ENCODE results near the gene ANO9. TPM values are rescaled to one million over a fixed set of nuclear protein-coding genes. Genes with fewer than 3 reads are reported as not detected.
"Not testable (repeated sequence)": the region's sequence is repeated elsewhere in the genome, so short reads cannot be mapped to it uniquely, and the experiment has no call there.

The ANO9 gene
- total RNA-seq, 1 experiment from 2014 or later, result not detected

- Histone ChIP-seq H3K36me3 (peaks cover 17% of the 10 kb centered on the region), H3K27me3 (no peaks in the 10 kb centered on the region), H3K4me3 (peak overlapping the region; percentile 96), H3K9me3 (no peaks in the 10 kb centered on the region)
- peak; percentile 92 for DNase-seq
These were observed 6.3 kb upstream of the ANO9 start for GRCh38 chr11:447923-448731.

DNA sequence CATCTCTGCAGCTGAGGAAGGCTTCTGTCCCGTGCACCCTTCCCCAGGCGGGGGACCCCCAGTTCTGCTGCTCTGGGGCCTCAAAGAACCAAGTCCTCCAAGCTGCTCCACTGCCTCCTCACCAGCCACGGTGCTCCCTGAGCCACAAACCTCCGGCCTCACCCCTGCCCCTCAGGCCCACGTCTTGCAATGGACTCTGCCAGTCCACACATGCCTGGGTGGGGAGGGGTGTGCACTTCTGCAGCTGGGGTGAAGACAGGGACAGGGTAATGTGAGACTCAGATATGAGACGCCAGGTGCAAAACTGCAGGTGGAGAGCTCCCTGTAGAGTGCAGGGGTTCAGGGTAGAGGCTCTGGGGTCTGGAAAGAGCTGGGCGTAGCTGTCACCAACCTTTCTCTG is 5.1 kb upstream of the ANO9 start:
- no peak for DNase-seq
- Histone ChIP-seq H3K9me3 (no peaks in the 10 kb centered on the region), H3K27me3 (no peaks in the 10 kb centered on the region), H3K4me3 (no peak overlapping the region), H3K36me3 (peaks cover 5% of the 10 kb centered on the region; the same call in 1 of the 2 replicates)

DNA sequence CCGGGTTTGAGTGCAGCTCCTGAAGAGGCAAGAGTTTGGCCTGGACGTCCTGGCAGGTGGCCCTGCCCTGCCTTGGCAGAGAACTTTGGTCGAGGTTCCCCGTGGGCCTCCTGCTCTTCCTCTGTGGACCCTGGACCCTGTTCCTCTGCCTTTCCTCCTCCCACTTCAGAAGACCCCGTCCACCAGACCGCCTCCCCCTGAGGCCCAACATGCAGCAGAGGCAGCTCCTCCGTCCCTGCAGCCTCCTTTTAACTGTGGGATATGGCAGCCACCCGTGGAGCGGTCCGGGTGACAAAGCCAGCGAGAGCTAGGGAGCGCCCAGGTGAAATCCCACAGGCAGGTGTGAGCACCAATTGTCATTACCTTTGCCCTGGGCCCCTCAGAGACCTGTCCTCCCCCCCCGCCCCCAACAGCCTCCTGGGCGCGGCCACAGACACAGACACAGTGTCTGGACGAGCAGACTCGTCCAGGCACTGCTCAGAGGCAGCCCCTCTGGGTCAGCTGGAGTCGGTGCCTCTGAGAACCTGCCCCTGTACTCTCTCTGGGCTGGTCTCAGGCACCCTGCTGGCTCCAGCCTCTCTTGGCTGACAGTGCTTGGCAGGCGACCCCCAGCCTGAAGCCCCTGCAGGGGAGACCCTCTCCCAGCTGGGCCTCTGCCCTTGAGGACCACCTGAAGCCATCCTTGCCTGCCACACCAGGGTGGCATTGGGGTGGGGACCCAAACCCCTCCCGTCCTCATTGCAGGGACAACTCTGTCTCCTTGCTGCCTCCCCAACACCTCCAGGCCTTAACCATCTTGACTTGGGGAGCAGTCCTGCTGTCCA is 4.2 kb upstream of the ANO9 start:
- peaks cover 4% of the 10 kb centered on the region; the same call in 1 of the 2 replicates for H3K36me3 ChIP-seq
- no peak overlapping the region for H3K4me3 ChIP-seq
- no peak for DNase-seq
- no peaks in the 10 kb centered on the region for H3K27me3 ChIP-seq
- H3K9me3 ChIP-seq, result no peaks in the 10 kb centered on the region

DNA sequence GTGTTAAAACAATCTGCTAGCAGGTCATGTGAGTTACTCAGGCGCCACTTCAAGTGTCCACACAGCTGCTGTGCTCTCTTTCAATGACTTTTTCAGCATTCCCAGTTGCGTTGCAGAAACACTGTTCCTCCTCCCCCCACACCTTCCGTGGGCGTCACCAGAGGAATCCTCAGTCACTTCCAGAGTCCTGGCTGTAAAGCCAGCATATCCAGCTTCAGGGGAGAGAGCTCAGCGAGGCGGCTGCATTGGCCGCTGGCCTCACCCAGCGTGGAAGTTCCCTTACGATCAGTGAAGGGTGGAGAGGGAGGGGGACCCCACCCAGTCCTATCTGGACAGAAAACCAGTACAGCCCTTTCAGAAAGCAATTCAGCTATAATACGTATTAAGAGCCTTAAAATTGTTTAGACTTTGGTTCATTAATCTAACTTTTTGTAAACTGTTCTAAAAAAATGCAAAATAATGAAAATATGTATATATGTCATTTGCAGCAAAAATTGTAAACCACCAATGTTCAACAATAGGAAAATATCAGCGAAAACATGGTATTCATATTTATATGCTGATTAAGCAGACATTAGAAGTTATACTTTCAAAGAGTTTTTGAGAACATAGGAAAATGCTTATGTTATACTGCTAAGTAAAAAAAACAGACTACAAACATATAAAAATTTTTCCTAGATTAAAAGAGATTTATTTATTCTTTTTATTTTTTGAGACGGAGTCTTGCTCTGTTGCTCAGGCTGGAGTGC is 2.8 kb upstream of the ANO9 start:
- H3K4me3 ChIP-seq, result no peak overlapping the region
- H3K36me3 ChIP-seq, result peaks cover 4% of the 10 kb centered on the region; the same call in 1 of the 2 replicates
- no peaks in the 10 kb centered on the region for H3K27me3 ChIP-seq
- no peaks in the 10 kb centered on the region for H3K9me3 ChIP-seq
- DNase-seq, result peak; percentile 39

DNA sequence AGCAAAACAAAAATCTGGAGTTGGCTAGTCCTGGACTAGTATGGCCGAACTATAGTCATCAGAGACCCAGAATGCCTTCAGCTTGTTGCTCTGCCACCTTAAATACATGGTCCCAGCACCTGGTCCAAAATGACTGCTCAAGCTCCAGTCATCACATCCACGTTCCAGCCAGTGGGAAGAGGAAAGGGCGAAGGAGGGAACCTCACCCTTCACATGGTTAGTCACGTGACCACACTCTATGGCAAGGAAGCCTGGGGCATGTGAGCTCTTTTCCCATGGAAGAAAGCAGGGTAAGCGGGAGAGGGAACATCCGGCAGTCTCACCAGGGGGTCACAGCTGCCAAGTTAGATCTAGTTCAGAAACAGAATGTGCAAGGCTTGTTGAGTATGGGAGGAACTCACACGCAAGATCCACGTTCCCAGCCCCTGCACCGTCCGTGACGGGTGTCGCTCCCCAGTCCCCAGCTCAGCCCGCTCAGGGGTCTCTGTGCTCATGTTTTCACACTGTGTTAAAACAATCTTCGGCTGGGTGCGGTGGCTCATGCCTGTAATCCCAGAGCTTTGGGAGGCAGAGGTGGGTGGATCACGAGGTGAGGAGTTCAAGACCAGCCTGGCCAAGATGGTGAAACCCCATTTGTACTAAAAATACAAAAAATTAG is 1.9 kb upstream of the ANO9 start:
- Histone ChIP-seq H3K36me3 (no peaks in the 10 kb centered on the region), H3K9me3 (no peaks in the 10 kb centered on the region), H3K27me3 (no peaks in the 10 kb centered on the region), H3K4me3 (no peak overlapping the region)
- DNase-seq, result no peak

GRCh38 chr11:442611-443081 is 835 bp upstream of the ANO9 start:
- Histone ChIP-seq H3K4me3 (no peak overlapping the region), H3K36me3 (no peaks in the 10 kb centered on the region), H3K9me3 (no peaks in the 10 kb centered on the region), H3K27me3 (no peaks in the 10 kb centered on the region)
- DNase-seq, result no peak

GRCh38 chr11:441043-441417 is 781 bp downstream of the ANO9 start:
- Histone ChIP-seq H3K4me3 (no peak overlapping the region), H3K36me3 (no peaks in the 10 kb centered on the region), H3K27me3 (no peaks in the 10 kb centered on the region), H3K9me3 (no peaks in the 10 kb centered on the region)
- no peak for DNase-seq

DNA sequence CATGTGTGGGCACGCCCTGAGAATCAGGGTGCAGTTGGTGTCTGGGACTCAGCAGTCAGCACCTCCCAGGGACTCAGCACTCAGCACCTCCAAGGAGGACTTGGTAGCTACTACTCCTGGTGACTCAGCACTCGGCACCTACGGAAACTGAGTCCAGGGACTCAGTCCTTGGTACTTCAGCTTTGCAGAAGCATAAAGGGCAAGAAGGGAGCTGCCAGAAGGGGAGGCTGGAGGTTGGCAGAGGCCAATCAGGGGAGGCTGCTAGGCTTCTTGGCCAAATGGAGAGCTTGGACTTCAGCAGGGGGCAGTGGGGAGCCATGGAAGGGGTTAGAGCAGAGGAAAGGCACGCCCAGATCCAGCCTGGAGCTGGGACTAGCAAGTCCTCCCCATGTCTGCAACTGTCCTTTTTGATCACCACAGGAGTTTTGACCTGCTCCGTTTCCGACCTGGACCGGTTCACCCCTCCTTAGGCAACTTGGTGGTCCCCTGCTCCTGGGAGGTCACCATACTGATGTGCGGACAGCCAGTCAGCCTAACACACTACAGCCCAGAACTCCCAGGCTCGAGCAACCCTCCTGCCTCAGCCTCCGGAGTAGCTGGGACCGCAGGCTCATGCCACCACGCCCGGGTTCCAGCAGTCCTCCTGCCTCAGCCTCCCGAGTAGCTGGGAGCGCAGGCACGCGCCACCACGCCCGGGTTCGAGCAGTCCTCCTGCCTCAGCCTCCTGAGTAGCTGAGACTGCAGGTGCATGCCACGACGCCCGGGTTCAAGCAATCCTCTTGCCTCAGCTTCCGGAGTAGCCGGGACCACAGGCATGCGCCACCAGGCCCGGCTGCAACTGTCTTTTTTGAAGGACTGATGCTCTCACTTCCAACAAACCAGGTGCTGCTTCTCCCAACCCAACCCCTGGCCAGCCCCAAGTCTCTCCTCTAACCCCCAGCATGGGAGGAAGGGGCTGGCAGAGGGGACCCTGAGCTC is 1.5 kb downstream of the ANO9 start:
- DNase-seq, result no peak
- Histone ChIP-seq H3K9me3 (no peaks in the 10 kb centered on the region), H3K27me3 (no peaks in the 10 kb centered on the region), H3K36me3 (no peaks in the 10 kb centered on the region), H3K4me3 (no peak overlapping the region)

- no peak overlapping the region for H3K4me3 ChIP-seq
- H3K36me3 ChIP-seq, result no peaks in the 10 kb centered on the region
- DNase-seq, result no peak
- H3K9me3 ChIP-seq, result no peaks in the 10 kb centered on the region
- no peaks in the 10 kb centered on the region for H3K27me3 ChIP-seq
These were observed 2.3 kb downstream of the ANO9 start for GRCh38 chr11:439315-440064.

- H3K4me3 ChIP-seq, result no peak overlapping the region
- no peaks in the 10 kb centered on the region for H3K36me3 ChIP-seq
- H3K27me3 ChIP-seq, result no peaks in the 10 kb centered on the region
- no peak for DNase-seq
- no peaks in the 10 kb centered on the region for H3K9me3 ChIP-seq
These were observed 3.5 kb downstream of the ANO9 start for GRCh38 chr11:438101-438844.

- Histone ChIP-seq H3K9me3 (no peaks in the 10 kb centered on the region), H3K36me3 (no peaks in the 10 kb centered on the region), H3K4me3 (no peak overlapping the region), H3K27me3 (no peaks in the 10 kb centered on the region)
- DNase-seq, result no peak
These were observed 4.5 kb downstream of the ANO9 start for GRCh38 chr11:437228-437870.

- H3K36me3 ChIP-seq, H3K27me3 ChIP-seq, H3K9me3 ChIP-seq, H3K4me3 ChIP-seq, DNase-seq: not testable (repeated sequence)
These were observed 6.6 kb downstream of the ANO9 start for GRCh38 chr11:434999-435740.

DNA sequence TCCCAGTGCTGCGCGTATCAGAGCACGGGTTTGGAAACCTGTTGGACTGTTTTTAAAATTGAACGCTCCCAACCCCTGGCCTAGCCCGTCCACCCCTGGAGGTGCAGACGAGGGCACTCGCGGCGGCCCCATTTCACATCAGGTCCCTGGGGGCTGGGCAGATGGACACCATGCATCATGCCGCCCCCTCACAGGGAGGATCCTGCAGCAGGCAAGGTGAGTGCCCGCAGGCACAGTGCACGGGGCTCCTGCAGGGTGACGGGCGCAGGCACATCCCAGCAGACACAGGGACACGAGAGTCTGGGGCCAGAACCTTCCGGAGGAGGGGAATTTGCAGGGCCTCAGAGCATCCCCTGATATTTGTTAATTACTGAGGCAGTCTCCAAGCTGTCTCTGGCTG is 7.3 kb downstream of the ANO9 start:
- Histone ChIP-seq H3K9me3 (no peaks in the 10 kb centered on the region), H3K36me3 (no peaks in the 10 kb centered on the region), H3K27me3 (no peaks in the 10 kb centered on the region), H3K4me3 (no peak overlapping the region)
- no peak for DNase-seq
